GM23338 (cell line): Measurements from ENCODE around the gene EXOC3. TPM values are rescaled to one million over a fixed set of nuclear protein-coding genes. Genes with fewer than 3 reads are reported as not detected.

Source experiments
- ATAC-seq: fragments of 200-7000 bp; cut with Tn5 transposase; 3 replicates; pipeline ENCODE4 v1.9.1; 2020
- DNase-seq: peaks from one replicate; pipeline ENCODE4 v3.0.0-alpha.2; 2015; ENCODE audit warnings: low spot score
- H2AFZ ChIP-seq: fragments of 200-600 bp; sonication (generic); 2 replicates; pipeline ENCODE4 v1.8.0; 2016; ENCODE audit warnings: antibody characterized with exemption, mild to moderate bottlenecking, moderate library complexity
- H3F3A ChIP-seq: fragments of 200-600 bp; sonication (generic); replicated peaks from 2 replicates; pipeline ENCODE4 v1.8.0; 2017; ENCODE audit warnings: antibody characterized with exemption, mixed run types, low read depth
- H3K27ac ChIP-seq: fragments of 200-600 bp; sonication (generic); 2 replicates; pipeline ENCODE4 v1.6.1; 2016; ENCODE audit warnings: low read depth
- H3K27me3 ChIP-seq: fragments of 200-600 bp; sonication (generic); 2 replicates; pipeline ENCODE4 v1.8.0; 2016; ENCODE audit warnings: mild to moderate bottlenecking, mixed run types, moderate library complexity; ENCODE audit not compliant: insufficient read depth
- H3K36me3 ChIP-seq: fragments of 200-600 bp; sonication (generic); 2 replicates; pipeline ENCODE4 v1.8.0; 2016; ENCODE audit warnings: mild to moderate bottlenecking; ENCODE audit not compliant: insufficient read depth
- H3K4me1 ChIP-seq: fragments of 200-600 bp; sonication (generic); 2 replicates; pipeline ENCODE4 v1.8.0; 2016; ENCODE audit warnings: mild to moderate bottlenecking, moderate library complexity; ENCODE audit not compliant: insufficient read depth
- H3K4me2 ChIP-seq: fragments of 200-600 bp; sonication (generic); 2 replicates; pipeline ENCODE4 v1.7.1; 2017; ENCODE audit warnings: mixed run types
- H3K4me3 ChIP-seq: fragments of 200-600 bp; sonication (generic); 2 replicates; pipeline ENCODE4 v1.6.1; 2016; ENCODE audit warnings: mixed run types
- H3K79me2 ChIP-seq: fragments of 200-600 bp; sonication (generic); replicated peaks from 2 replicates; pipeline ENCODE4 v1.8.0; 2017; ENCODE audit warnings: mild to moderate bottlenecking; ENCODE audit not compliant: insufficient read depth
- H3K9me2 ChIP-seq: fragments of 200-600 bp; sonication (generic); 2 replicates; pipeline ENCODE4 v1.8.0; 2017; ENCODE audit not compliant: insufficient read depth
- H4K20me1 ChIP-seq: fragments of 200-600 bp; sonication (generic); replicated peaks from 2 replicates; pipeline ENCODE4 v1.8.0; 2017; ENCODE audit warnings: mild to moderate bottlenecking; ENCODE audit not compliant: insufficient read depth
- H3K27ac Mint-ChIP-seq: 2 replicates; pipeline ENCODE4 v1.8.0; 2020; ENCODE audit warnings: inconsistent platforms, mild to moderate bottlenecking, moderate library complexity, mixed read lengths
- H3K27me3 Mint-ChIP-seq: 3 replicates; pipeline ENCODE4 v1.8.0; 2022; ENCODE audit warnings: low read depth, mild to moderate bottlenecking, moderate library complexity, mixed read lengths, inconsistent platforms; ENCODE audit not compliant: insufficient read depth, poor library complexity
- H3K36me3 Mint-ChIP-seq: 3 replicates; pipeline ENCODE4 v1.8.0; 2021; ENCODE audit warnings: low read depth, mild to moderate bottlenecking, inconsistent platforms, moderate library complexity, mixed read lengths
- H3K4me1 Mint-ChIP-seq: 3 replicates; pipeline ENCODE4 v1.8.0; 2020; ENCODE audit warnings: mild to moderate bottlenecking, inconsistent platforms, mixed read lengths
- H3K4me3 Mint-ChIP-seq: 3 replicates; pipeline ENCODE4 v1.8.0; 2021; ENCODE audit warnings: moderate library complexity, mild to moderate bottlenecking, inconsistent platforms, mixed read lengths
- H3K9me3 Mint-ChIP-seq: 3 replicates; pipeline ENCODE4 v1.8.0; 2020; ENCODE audit warnings: moderate library complexity, mild to moderate bottlenecking, inconsistent platforms, mixed read lengths
- CTCF ChIP-seq, 2 experiments: fragments of 200-600 bp in 1 of 2; sonication (generic) in 1 of 2; conservative IDR thresholded peaks; 2 replicates each; pipeline versions ENCODE4 v1.5.1 to v1.6.1; 2016 to 2017; ENCODE audit warnings: antibody characterized with exemption in 2 of 2, low read depth in 2 of 2, mild to moderate bottlenecking in 2 of 2, moderate library complexity in 1 of 2
- ETS1 ChIP-seq: IDR thresholded peaks from 2 replicates; pipeline ENCODE4 v1.6.1; 2016; ENCODE audit warnings: antibody characterized with exemption
- NANOG ChIP-seq: IDR thresholded peaks from 2 replicates; pipeline ENCODE4 v1.6.1; 2016; ENCODE audit warnings: antibody characterized with exemption, borderline replicate concordance
- ZNF462 ChIP-seq: fragments of 250-450 bp; sonication (Bioruptor Pico); IDR thresholded peaks from 2 replicates; pipeline ENCODE4 v1.5.0; 2020; ENCODE audit warnings: mild to moderate bottlenecking, moderate library complexity
- polyA plus RNA-seq: library from polyadenylated mRNA; unstranded; fragments of >200 nt; fragmentation: Nextera tagmentation; extraction: Ambion mirVana; gene quantifications from 2 replicates; pipeline ENCODE4 v1.2.1, GENCODE V29; 2016
- total RNA-seq: library from RNA; depleted of rRNA; stranded (reverse); fragments of >200 nt; shearing (Covaris generic); gene quantifications from 2 replicates; pipeline ENCODE4 v1.2.3, GENCODE V29; 2014

EXOC3 gene
- total and polyA plus RNA-seq, 2 experiments from 2014 or later: 13.4 to 31.6 TPM

GRCh38 chr5:451587-452458 is 8.8 kb downstream of the EXOC3 start:
- Histone ChIP-seq H2AFZ (no peak overlapping the region), H3F3A (no peaks in the 10 kb centered on the region), H3K27me3 (no peaks in the 10 kb centered on the region), H3K4me1 (peaks cover 4% of the 10 kb centered on the region), H3K36me3 (peaks cover 20% of the 10 kb centered on the region), H3K4me2 (no peak overlapping the region), H3K4me3 (no peak overlapping the region), H3K79me2 (peaks cover 30% of the 10 kb centered on the region), H3K9me2 (no peaks in the 10 kb centered on the region), H4K20me1 (peaks cover 4% of the 10 kb centered on the region; the same call in 1 of the 2 replicates), H3K27ac (no peak overlapping the region)
- Mint-ChIP-seq H3K36me3 (peaks cover 70% of the 10 kb centered on the region), H3K27me3 (peaks cover 3% of the 10 kb centered on the region), H3K27ac (no peak overlapping the region), H3K4me1 (peaks cover 14% of the 10 kb centered on the region), H3K4me3 (no peak overlapping the region), H3K9me3 (no peaks in the 10 kb centered on the region; the same call in 2 of the 3 replicates)
- ATAC-seq (no peak), DNase-seq (no peak)
- TF ChIP-seq ZNF462 (no peak), ETS1 (no peak), NANOG (no peak), CTCF (conservative IDR thresholded peaks at IDR 0.05; ENCODE audit: low read depth in 2 of 2) (no peak)
